Measurements from ENCODE around the gene POLR2M.

Gene POLR2M

DNA sequence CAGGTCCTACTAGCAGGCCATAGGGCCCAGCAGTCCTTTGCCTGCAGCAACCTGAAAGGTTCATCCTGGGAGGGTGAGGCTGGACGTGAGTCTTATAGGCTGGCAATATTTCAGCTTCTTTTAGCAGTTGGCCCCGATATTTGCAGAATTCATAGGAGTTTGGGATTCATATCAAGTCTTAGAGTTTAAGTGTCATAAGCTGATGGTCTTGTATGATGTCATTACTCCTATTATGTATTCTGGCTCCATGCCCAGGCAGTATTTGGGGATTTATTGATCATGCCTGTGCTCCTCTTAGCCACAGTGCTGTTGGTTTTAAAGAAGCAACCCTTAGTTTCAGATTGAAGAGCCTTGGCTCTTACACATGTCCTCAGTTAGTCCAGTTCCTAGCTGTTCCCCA is 41.3 kb upstream of the POLR2M start:
- Histone ChIP-seq H3K36me3 (ENCODE audit: control insufficient read depth, insufficient read depth, low read length) (no peaks in the 10 kb centered on the region), H3K4me3 (replicated peaks; ENCODE audit: low read depth, low read length) (no peak overlapping the region), H3K27me3 (replicated peaks; ENCODE audit: control insufficient read depth, insufficient read depth, low read length) (no peaks in the 10 kb centered on the region)
- TF ChIP-seq, protein P1, sequence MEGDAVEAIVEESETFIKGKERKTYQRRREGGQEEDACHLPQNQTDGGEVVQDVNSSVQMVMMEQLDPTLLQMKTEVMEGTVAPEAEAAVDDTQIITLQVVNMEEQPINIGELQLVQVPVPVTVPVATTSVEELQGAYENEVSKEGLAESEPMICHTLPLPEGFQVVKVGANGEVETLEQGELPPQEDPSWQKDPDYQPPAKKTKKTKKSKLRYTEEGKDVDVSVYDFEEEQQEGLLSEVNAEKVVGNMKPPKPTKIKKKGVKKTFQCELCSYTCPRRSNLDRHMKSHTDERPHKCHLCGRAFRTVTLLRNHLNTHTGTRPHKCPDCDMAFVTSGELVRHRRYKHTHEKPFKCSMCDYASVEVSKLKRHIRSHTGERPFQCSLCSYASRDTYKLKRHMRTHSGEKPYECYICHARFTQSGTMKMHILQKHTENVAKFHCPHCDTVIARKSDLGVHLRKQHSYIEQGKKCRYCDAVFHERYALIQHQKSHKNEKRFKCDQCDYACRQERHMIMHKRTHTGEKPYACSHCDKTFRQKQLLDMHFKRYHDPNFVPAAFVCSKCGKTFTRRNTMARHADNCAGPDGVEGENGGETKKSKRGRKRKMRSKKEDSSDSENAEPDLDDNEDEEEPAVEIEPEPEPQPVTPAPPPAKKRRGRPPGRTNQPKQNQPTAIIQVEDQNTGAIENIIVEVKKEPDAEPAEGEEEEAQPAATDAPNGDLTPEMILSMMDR (IDR thresholded peaks at IDR 0.05; ENCODE audit: insufficient read depth, low read length, poor library complexity, severe bottlenecking), result no peak
- no peak for DNase-seq (ENCODE audit: extremely low read depth, insufficient read length)

DNA sequence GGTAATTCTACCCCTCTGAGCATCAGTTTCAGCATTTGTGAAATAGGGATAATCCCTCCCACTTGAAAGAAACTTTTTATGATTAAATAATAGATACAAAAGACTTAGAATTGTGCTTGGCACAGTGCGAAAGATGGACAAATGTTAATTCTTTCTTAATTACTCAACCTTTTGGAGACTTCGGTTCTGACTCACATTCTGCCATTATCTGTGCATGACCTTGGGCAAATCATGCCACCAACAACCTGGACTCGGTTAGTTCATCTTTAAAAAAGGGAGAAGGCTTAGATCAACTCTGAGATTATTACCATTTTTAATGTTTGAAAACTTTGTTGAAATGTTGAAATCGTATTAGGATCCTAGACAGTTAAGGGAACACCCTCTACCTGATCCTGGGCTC is 40.6 kb upstream of the POLR2M start:
- TF ChIP-seq, protein P1 (IDR thresholded peaks at IDR 0.05; ENCODE audit: insufficient read depth, low read length, poor library complexity, severe bottlenecking), result no peak
- no peak overlapping the region for H3K4me3 ChIP-seq (replicated peaks; ENCODE audit: low read depth, low read length)
- H3K36me3 ChIP-seq (ENCODE audit: control insufficient read depth, insufficient read depth, low read length), result no peaks in the 10 kb centered on the region
- DNase-seq (ENCODE audit: extremely low read depth, insufficient read length), result no peak
- no peaks in the 10 kb centered on the region for H3K27me3 ChIP-seq (replicated peaks; ENCODE audit: control insufficient read depth, insufficient read depth, low read length)

DNA sequence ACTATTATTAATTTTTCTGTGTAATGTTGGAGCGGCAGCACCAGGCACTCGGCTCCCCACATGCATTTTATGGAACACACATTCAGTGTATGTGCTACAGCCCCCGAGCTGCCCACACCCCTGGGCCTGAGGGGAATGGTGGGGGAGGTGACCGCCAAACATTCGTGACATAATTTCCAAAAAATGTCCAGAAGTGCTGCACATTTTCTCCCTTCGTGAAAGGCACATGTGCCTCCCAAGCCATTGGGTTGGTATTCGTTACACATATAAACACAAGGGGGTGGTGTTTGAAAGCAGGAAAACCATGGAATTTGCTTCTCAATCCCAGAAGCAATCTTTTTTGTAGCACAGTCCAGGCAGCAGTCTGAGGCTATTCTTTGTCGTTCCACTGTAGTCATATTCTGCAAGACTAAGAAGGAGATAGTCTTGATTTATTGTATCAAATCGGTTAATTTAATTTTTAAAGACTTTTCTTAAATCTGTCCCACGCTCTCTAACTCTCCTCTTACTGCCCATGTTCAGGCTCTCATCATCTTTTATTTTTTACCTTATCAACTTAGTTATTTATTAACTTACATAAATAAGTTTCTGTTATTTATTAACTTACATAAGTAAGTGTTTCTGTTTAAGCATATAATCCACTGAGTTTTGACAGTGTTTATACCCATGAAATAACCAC is 39.2 kb upstream of the POLR2M start:
- no peak overlapping the region for H3K4me3 ChIP-seq (replicated peaks; ENCODE audit: low read depth, low read length)
- DNase-seq (ENCODE audit: extremely low read depth, insufficient read length), result no peak

DNA sequence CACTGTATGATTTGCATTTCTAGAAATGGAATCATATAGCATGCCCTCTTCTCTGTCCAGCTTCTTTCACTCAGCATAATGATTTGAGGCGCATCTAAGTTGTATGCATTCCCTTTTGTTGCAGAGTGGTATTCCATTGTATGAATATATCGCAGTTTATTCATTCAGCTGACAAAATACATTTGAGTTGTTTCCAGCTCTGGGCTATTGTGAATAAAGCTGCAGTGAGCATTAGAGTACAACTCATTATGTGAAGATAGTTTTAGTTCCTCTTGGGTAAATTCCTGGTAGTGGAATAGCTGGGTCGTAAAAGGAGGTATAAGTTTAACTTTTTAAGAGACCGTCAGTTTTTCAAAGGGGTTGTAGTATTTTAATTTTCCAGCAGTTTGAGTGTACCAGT is 38.5 kb upstream of the POLR2M start:
- Histone ChIP-seq H3K27me3 (replicated peaks; ENCODE audit: control insufficient read depth, insufficient read depth, low read length) (no peaks in the 10 kb centered on the region), H3K4me3 (replicated peaks; ENCODE audit: low read depth, low read length) (no peak overlapping the region)
- TF ChIP-seq, protein P1 (IDR thresholded peaks at IDR 0.05; ENCODE audit: insufficient read depth, low read length, poor library complexity, severe bottlenecking), result no peak

More for the DNA sequence above, 39.2 kb upstream of the POLR2M start:
- H3K36me3 ChIP-seq (ENCODE audit: control insufficient read depth, insufficient read depth, low read length), result no peaks in the 10 kb centered on the region
- no peaks in the 10 kb centered on the region for H3K27me3 ChIP-seq (replicated peaks; ENCODE audit: control insufficient read depth, insufficient read depth, low read length)
- TF ChIP-seq, protein P1 (IDR thresholded peaks at IDR 0.05; ENCODE audit: insufficient read depth, low read length, poor library complexity, severe bottlenecking), result no peak

DNA sequence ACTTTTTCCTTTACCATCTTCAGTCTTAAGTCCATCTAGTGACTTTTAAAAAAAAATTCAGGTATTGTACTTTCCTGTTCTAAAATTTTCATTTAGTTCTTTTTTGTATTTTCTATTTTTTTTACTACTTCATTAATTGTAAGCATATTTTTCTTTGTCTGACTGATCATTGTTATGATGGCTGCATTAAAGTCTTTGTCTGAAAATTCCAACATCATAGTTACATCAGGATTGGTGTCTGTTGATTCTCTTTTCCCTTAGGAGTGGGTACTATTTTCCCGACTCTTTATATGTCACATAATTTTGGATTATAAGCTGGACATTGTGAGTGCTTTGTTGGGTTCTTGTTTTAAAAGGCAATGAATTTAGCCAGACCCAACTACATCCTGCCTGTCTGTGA is 34.9 kb upstream of the POLR2M start:
- Histone ChIP-seq H3K27me3 (replicated peaks; ENCODE audit: control insufficient read depth, insufficient read depth, low read length) (no peaks in the 10 kb centered on the region), H3K4me3 (replicated peaks; ENCODE audit: low read depth, low read length) (no peak overlapping the region)
- no peak for DNase-seq (ENCODE audit: extremely low read depth, insufficient read length)

More for the DNA sequence above, 38.5 kb upstream of the POLR2M start:
- no peak for DNase-seq (ENCODE audit: extremely low read depth, insufficient read length)
- no peaks in the 10 kb centered on the region for H3K36me3 ChIP-seq (ENCODE audit: control insufficient read depth, insufficient read depth, low read length)

More for the DNA sequence above, 34.9 kb upstream of the POLR2M start:
- H3K36me3 ChIP-seq (ENCODE audit: control insufficient read depth, insufficient read depth, low read length), result no peaks in the 10 kb centered on the region
- TF ChIP-seq, protein P1 (IDR thresholded peaks at IDR 0.05; ENCODE audit: insufficient read depth, low read length, poor library complexity, severe bottlenecking), result no peak

Data from GM06990 (cell line).